Upper lobe of left lung (tissue), 4 donors: ENCODE data around the gene UBN1.

Source experiments
- CTCF ChIP-seq, 6 experiments: fragments of 450-650 bp in 4 of 6; fragments of 200-600 bp in 2 of 6; sonication (generic) in 2 of 6; IDR thresholded peaks; one replicate each; pipeline ENCODE4 v1.5.1; 2016 to 2019; ENCODE audit warnings: antibody characterized with exemption in 6 of 6
- POLR2A ChIP-seq, 4 donors: fragments of 450-650 bp; IDR thresholded peaks; one replicate each; pipeline ENCODE4 v1.5.1; 2016 to 2017; ENCODE audit warnings: antibody characterized with exemption in 4 of 4, mild to moderate bottlenecking in 2 of 4

GRCh38 chr16:4813251-4814003, 33.9 kb upstream of the UBN1 start:
- TF ChIP-seq POLR2A (IDR thresholded peaks at IDR 0.05), result no peak
- TF ChIP-seq CTCF (IDR thresholded peaks at IDR 0.05), result no peak
